NCI-H1105 (cell line): ENCODE data around the gene IL15RA.
"Not testable (repeated sequence)": the region's sequence is repeated elsewhere in the genome, so short reads cannot be mapped to it uniquely, and the experiment has no call there.

Source experiments
- DNase-seq: peaks from one replicate; lab custom pipeline; 2025; lab: John Stamatoyannopoulos, UW

The IL15RA gene

DNA sequence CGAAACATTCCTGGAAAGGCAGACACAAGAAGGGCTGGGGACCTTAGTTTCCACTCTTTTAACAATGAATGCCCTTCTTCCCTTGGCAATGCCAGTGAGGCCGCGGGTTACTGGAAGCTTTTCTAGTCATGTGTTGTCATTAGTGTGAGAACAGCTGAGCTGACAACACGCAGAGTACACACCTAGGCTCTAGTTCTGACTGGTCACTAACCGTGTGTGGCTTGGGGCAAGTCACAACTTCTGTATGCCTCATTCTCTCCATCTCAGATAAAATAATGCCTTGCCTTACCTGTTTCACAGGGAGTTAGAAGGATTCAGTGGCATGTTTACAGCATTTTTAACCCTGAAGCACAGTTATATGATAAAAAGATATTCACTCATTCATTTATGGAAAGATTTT, 55.6 kb downstream of the IL15RA start:
- no peak for DNase-seq

DNA sequence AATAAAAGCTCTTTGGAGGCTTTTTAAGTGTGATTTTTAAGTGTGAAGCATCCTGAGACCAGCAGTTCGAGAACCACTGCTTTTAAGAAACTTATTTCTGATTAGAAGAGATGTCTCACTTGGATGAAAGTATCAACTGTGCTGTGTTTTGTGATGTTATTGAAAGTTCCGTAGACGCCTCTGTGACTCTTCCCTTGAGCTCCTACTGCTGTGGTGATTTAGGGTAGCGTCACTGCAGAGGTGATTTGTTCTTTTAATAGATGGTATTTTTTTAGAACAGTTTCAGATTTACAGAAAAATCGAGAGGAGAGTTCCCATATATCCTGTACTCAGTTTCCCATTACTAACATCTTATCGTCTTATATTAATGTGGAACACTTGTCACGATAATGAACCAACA, 57.8 kb downstream of the IL15RA start:
- DNase-seq, result no peak

DNA sequence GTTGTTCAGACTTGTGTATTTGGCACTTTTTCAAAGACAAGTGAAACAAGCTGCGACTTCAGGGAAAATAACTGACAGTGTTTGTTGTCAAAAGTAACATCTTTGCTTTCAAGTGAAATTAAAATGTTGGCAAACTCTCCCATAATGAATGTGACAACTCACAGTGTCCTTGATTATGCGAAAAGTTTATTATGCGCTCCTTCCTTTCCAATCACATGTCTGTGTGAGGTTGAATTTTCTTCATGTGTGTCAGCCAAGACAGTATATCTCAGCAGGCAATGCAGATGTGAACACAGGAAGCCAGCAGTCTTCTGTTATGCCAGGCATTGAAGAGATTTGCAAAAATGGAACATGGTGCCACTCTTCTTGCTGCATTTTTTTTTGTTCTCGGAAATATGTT, 58.6 kb downstream of the IL15RA start:
- no peak for DNase-seq

DNA sequence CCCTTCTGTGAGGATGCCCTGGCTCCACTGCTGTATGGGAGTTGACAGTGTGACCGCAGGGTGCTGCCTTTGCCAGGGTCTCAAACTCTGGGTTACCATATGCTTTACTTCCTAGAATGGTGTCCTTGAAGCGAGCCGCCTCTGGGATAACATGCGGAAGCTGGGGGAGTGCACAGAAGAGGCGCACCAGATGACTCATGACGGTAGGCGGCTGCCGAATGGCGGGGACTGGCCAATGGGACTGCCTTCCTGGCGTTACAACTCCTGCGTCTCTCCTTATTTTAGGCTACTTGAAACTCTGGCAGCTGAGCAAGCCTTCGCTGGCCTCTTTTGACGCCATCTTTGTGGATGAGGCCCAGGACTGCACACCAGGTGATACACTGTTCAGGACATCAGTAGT, 60.0 kb downstream of the IL15RA start:
- no peak for DNase-seq

DNA sequence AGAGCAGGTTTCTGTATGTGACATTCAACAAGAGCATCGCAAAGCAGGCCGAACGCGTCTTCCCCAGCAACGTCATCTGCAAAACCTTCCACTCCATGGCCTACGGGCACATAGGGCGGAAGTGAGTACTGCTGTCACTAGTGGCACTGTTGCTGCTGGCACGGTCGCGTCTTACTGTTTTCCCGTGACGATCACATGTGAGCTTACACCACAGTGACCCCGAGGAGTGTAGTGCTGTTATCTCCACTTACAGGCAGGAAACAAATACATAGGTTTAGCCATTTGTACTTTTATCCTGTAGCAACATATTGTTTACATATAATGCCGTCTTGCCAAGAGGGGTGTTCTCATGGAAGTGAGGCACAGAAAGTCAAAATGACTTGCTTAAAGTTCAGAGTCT, 61.9 kb downstream of the IL15RA start:
- DNase-seq, result no peak

DNA sequence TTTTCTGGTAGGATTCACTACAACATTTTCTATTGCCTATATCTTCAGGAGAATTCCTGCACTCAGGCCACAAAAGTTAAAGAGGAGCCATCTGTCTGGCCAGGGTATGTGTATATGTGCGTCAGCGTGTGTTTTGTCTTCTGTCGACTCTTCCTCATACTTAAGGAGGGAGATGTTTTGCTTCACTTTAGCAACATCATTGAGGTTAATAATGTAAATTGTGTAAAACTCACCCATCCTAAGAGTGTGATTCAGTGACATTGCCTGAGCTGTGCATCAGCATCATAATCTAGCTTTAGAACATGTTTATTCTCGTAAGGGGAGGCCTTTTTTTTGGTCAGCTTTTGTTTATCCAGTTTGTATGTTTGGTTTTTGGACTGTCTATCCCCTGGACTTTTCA, 63.6 kb downstream of the IL15RA start:
- no peak for DNase-seq

DNA sequence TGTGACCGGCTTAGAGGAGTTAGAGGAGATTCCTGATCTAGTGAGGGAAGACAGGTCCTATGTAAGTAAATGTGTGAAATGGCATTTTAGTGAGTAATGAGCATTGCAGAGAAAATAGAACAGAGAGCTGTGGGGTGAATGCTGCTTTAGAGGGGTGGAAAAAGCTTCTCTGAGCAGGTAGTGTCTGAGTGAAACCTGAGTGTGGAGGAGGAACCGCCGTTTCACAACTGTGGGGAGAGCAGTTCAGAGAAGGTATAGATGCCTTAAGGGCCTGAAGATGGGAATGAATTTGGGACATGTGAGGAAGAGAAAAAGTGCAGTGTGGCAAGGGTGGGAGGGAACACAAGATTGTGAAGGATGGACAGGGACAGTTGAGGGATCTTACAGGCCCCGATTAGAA, 65.7 kb downstream of the IL15RA start:
- no peak for DNase-seq

DNA sequence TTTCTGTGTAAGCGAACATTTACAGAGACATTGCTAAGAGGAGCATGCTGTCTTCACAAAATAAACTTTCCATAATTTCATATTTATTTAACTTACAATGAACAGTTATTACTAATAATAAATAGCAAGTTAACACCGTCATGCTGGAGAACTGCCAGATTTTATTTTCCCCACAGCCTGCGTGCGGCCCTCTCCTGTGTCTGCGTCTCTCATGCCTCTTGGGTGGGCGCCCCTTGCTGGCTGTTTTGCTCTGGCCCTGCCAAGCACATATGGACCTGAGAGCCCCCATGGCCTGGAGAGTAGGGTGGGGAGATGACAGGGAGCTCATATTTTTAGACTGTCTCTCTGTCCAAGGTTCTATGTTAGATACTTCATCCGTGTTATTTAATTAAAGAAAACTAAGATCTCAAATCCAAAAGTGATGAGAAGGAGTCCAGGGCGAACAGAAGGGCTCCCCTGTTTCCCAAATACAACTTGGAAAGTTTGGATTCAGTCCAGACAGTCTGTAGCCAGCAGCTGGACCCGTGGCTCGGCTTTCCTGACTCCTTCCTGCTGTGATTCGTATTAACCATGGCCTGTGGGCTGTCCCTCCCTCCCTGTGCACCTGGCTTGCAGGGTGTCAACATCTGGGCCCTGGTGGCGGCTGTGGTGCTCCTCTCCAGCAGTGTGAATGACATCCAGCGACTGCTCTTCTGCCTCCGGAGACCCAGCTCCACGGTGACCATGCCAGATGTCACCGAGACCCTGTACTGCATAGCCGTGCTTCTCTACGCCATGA, 66.8 kb downstream of the IL15RA start:
- no peak for DNase-seq

DNA sequence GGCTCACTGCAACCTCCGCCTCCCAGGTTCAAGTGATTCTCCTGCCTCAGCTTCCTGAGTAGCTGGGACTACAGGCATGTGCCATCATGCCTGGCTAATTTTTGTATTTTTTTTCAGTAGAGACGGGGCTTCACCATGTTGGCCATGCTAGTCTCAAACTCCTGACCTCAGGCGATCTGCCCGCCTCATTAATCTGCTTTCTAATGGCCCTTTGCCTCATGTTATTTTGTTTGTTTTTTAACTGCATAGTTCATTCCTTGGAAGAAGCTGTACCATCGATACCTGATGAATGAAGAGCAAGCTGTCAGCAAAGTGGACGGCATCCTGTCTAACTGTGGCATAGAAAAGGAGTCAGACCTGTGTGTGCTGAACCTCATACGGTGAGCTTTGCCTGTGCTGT, 68.7 kb downstream of the IL15RA start:
- not testable (repeated sequence) for DNase-seq

DNA sequence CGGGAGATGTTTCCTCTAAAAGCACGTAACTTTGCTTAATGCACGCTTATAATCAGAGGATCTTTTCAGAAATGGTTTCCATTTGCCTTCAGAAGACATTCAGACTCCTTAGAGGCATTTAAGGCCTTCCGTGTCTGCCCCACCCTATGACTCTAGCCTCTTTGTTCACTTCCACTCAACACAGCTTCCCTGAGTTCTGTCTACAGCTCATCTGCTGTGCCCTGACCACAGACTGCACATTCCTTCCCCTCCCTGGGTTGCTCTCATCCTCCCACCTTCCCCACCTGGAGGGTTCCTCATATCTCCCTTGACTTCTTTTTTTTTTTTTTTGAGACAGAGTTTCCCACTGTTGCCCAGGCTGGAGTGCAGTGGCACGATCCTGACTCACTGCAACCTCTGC, 70.7 kb downstream of the IL15RA start:
- no peak for DNase-seq

DNA sequence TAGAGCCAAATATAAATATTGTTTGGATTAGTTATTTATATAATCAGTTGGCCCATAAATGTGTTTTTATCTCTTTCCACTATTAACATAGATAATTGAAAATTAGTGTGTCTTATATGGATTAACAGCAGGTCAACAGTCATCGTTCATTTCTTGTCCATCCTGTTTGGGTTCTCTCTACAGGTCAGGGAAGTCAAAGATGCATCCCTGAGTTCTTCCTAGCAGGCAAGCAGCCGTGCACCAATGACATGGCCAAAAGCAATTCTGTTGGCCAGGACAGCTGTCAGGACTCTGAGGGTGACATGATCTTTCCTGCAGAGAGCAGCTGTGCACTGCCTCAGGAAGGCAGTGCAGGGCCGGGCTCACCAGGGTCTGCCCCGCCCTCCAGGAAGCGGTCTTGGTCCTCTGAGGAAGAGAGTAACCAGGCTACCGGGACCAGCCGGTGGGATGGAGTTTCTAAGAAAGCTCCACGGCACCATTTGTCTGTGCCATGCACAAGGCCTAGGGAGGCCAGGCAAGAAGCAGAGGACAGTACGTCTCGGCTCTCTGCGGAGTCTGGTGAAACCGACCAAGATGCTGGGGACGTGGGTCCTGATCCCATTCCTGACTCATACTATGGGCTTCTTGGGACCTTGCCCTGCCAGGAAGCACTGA, 71.4 kb downstream of the IL15RA start:
- DNase-seq, result no peak

DNA sequence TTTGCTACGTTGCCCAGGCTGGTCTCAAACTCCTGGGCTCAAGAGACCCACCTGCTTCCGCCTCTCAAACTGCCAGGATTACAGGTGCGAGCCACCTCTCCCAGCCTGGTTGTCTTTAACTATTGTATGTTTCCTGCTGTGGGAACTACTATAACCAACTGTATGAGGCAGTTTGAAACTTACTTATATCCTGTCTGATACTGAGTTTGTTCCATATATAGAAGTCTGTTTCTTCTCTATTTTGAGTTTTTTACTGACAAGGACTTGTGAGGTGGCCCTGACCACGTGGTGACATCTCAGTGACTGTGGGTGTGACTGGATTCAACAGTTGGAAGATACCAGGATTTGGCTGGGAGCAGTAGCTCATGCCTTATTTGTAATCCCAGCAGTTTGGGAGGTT, 73.1 kb downstream of the IL15RA start:
- no peak for DNase-seq

DNA sequence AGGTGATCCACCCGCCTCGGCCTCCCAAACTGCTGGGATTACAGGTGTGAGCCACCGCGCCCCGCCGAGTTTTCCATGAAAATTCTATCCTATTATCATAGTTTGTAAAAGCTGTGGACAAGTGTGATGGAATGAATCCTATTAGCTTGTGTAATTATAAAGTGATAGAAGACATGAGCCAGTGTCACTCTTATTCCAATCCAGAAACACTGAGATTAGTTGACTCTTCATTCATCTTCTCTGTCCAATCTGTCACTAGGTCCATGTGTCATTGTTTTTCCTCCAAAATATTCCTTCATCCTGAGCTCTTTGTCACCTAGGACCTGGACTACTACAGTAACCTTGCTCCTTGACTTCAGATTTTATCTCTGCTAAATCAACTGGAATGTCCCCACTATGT, 73.8 kb downstream of the IL15RA start:
- DNase-seq, result no peak

DNA sequence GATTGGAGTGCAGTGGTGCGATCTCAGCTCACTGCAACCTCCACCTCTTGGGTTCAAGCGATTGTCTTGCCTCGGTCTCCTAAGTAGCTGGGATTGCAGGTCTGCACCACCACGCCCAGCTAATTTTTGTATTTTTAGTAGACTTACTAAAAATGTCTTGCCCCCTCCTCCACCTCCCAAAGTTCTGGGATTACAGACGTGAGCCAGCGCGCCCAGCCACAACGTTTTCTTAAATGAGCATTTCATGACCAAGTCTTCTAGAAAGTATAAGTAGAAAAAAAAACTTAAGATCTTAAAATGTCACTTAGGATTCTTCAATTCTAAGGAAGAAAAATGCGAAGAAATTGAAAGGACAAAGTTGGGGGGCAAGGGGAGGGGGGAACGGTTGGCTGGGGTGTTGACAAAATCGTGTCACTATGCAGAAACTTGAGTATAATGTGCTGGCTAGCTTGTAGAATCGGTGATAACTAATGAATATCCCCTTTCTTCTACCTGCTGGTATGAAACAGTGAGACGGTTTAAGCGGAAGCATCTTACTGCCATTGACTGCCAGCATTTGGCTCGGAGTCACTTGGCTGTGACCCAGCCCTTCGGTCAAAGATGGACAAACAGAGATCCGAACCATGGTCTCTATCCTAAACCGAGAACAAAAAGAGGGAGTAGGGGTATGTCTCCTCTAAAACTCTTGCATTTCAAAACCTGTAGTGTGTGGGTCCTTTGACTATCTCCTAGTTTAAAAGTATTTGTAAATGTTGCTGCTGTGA, 74.7 kb downstream of the IL15RA start:
- DNase-seq, result no peak
